Activated T-helper 2 cell treated with anti-CD3 and anti-CD28 coated beads, Interferon-gamma antibody, Interleukin-2, Interleukin-4, amounts not matched to agents 10 μg/mL and 5 μg/mL and 100 μg/mL, durations not matched to agents 14 hours and 24 hours and 36 hours (primary cell): ENCODE results near the gene OR1I1. TPM values are rescaled to one million over a fixed set of nuclear protein-coding genes. Genes with fewer than 3 reads are reported as not detected.

Experiments
- DNase-seq: peaks from one replicate; pipeline ENCODE4 v3.0.0; 2021; ENCODE audit warnings: low spot score
- H3K27ac Mint-ChIP-seq: one replicate; pipeline ENCODE4 v1.8.0; 2021; ENCODE audit warnings: mixed read lengths
- H3K27me3 Mint-ChIP-seq: one replicate; pipeline ENCODE4 v1.8.0; 2021; ENCODE audit warnings: low read depth, mixed read lengths
- H3K36me3 Mint-ChIP-seq: one replicate; pipeline ENCODE4 v1.8.0; 2021; ENCODE audit warnings: low read depth, mixed read lengths
- H3K4me1 Mint-ChIP-seq: one replicate; pipeline ENCODE4 v1.8.0; 2021; ENCODE audit warnings: low read depth, mixed read lengths
- H3K4me3 Mint-ChIP-seq: one replicate; pipeline ENCODE4 v1.8.0; 2021; ENCODE audit warnings: low read depth, mild to moderate bottlenecking, moderate library complexity, mixed read lengths
- H3K9me3 Mint-ChIP-seq: one replicate; pipeline ENCODE4 v1.8.0; 2021; ENCODE audit warnings: mixed read lengths
- intact Hi-C: fragments of 100-400 bp; cut with micrococcal nuclease; formaldehyde crosslinking; loops from one replicate; pipeline ENCODE4 v1.15.1; 2023
- total RNA-seq: library from RNA; stranded (reverse); gene quantifications from 2 replicates; pipeline ENCODE4 v1.2.3, GENCODE V29; 2022

The OR1I1 gene
- total RNA-seq, 1 donor from 2014 or later = not detected

GRCh38 chr19:15115080-15115479 lies 33.1 kb downstream of the OR1I1 start:
- no peaks in the 10 kb centered on the region for H3K27me3 Mint-ChIP-seq
- H3K4me3 Mint-ChIP-seq = no peak overlapping the region
- peaks cover 4% of the 10 kb centered on the region for H3K9me3 Mint-ChIP-seq
- no peak overlapping the region for H3K27ac Mint-ChIP-seq
- H3K4me1 Mint-ChIP-seq = no peaks in the 10 kb centered on the region
- peaks cover 41% of the 10 kb centered on the region for H3K36me3 Mint-ChIP-seq
- no peak for DNase-seq
- intact Hi-C loops = no loop called here

- Mint-ChIP-seq H3K27ac (no peak overlapping the region), H3K36me3 (peaks cover 50% of the 10 kb centered on the region), H3K4me1 (no peaks in the 10 kb centered on the region), H3K27me3 (no peaks in the 10 kb centered on the region), H3K9me3 (peaks cover 4% of the 10 kb centered on the region), H3K4me3 (no peak overlapping the region)
- intact Hi-C loops = no loop called here
- DNase-seq = no peak
Observed at GRCh38 chr19:15115762-15116615, 34.0 kb downstream of the OR1I1 start.

- intact Hi-C loops = no loop called here
- H3K27me3 Mint-ChIP-seq = no peaks in the 10 kb centered on the region
- peaks cover 4% of the 10 kb centered on the region for H3K9me3 Mint-ChIP-seq
- no peak for DNase-seq
- H3K4me1 Mint-ChIP-seq = no peaks in the 10 kb centered on the region
- peaks cover 58% of the 10 kb centered on the region for H3K36me3 Mint-ChIP-seq
- no peak overlapping the region for H3K27ac Mint-ChIP-seq
- H3K4me3 Mint-ChIP-seq = no peak overlapping the region
Observed at GRCh38 chr19:15116856-15117255, 34.8 kb downstream of the OR1I1 start.

GRCh38 chr19:15118248-15118647 lies 36.2 kb downstream of the OR1I1 start:
- no peaks in the 10 kb centered on the region for H3K4me1 Mint-ChIP-seq
- no peak overlapping the region for H3K27ac Mint-ChIP-seq
- H3K27me3 Mint-ChIP-seq = no peaks in the 10 kb centered on the region
- peaks cover 4% of the 10 kb centered on the region for H3K9me3 Mint-ChIP-seq
- peaks cover 65% of the 10 kb centered on the region for H3K36me3 Mint-ChIP-seq
- H3K4me3 Mint-ChIP-seq = no peak overlapping the region
- intact Hi-C loops = no loop called here
- no peak for DNase-seq

- Mint-ChIP-seq H3K27ac (no peak overlapping the region), H3K4me1 (peaks cover 2% of the 10 kb centered on the region), H3K9me3 (peaks cover 4% of the 10 kb centered on the region), H3K27me3 (no peaks in the 10 kb centered on the region), H3K36me3 (peaks cover 66% of the 10 kb centered on the region), H3K4me3 (no peak overlapping the region)
- intact Hi-C loops = no loop called here
- no peak for DNase-seq
Observed at GRCh38 chr19:15118789-15119494, 36.9 kb downstream of the OR1I1 start.

GRCh38 chr19:15120135-15121026 lies 38.4 kb downstream of the OR1I1 start:
- intact Hi-C loops = no loop called here
- H3K27me3 Mint-ChIP-seq = no peaks in the 10 kb centered on the region
- H3K4me3 Mint-ChIP-seq = no peak overlapping the region
- H3K4me1 Mint-ChIP-seq = peaks cover 8% of the 10 kb centered on the region
- H3K36me3 Mint-ChIP-seq = peaks cover 61% of the 10 kb centered on the region
- no peak overlapping the region for H3K27ac Mint-ChIP-seq
- no peak for DNase-seq
- H3K9me3 Mint-ChIP-seq = peaks cover 4% of the 10 kb centered on the region

- intact Hi-C loops = no loop called here
- peaks cover 9% of the 10 kb centered on the region for H3K4me1 Mint-ChIP-seq
- H3K27ac Mint-ChIP-seq = no peak overlapping the region
- H3K36me3 Mint-ChIP-seq = peaks cover 50% of the 10 kb centered on the region
- H3K9me3 Mint-ChIP-seq = peaks cover 4% of the 10 kb centered on the region
- H3K27me3 Mint-ChIP-seq = no peaks in the 10 kb centered on the region
- H3K4me3 Mint-ChIP-seq = peak overlapping the region; percentile 39
- DNase-seq = no peak
Observed at GRCh38 chr19:15122331-15123030, 40.5 kb downstream of the OR1I1 start.

- Mint-ChIP-seq H3K4me3 (peak overlapping the region; percentile 99), H3K36me3 (peaks cover 42% of the 10 kb centered on the region), H3K4me1 (peaks cover 13% of the 10 kb centered on the region), H3K9me3 (peaks cover 4% of the 10 kb centered on the region), H3K27me3 (no peaks in the 10 kb centered on the region), H3K27ac (no peak overlapping the region)
- no peak for DNase-seq
- intact Hi-C loops = no loop called here
Observed at GRCh38 chr19:15123031-15123890, 41.2 kb downstream of the OR1I1 start.

- peaks cover 2% of the 10 kb centered on the region for H3K9me3 Mint-ChIP-seq
- H3K4me1 Mint-ChIP-seq = peaks cover 15% of the 10 kb centered on the region
- H3K36me3 Mint-ChIP-seq = peaks cover 36% of the 10 kb centered on the region
- H3K27ac Mint-ChIP-seq = peak overlapping the region; percentile 99
- no peak for DNase-seq
- no peaks in the 10 kb centered on the region for H3K27me3 Mint-ChIP-seq
- intact Hi-C loops = loop anchor here (2.0 kb wide), 1 partner anchor 17 kb away; the partner anchor contains the start of gene SYDE1
- H3K4me3 Mint-ChIP-seq = peak overlapping the region; percentile 99
Observed at GRCh38 chr19:15123900-15124299, 41.9 kb downstream of the OR1I1 start.

GRCh38 chr19:15124572-15125231 lies 42.7 kb downstream of the OR1I1 start:
- intact Hi-C loops = loop anchor here (2.0 to 5.0 kb wide), 2 partner anchors 18 to 293 kb away; partner anchors contain the start of genes AKAP8L and SYDE1
- Mint-ChIP-seq H3K36me3 (peaks cover 28% of the 10 kb centered on the region), H3K4me1 (peaks cover 19% of the 10 kb centered on the region), H3K27me3 (no peaks in the 10 kb centered on the region), H3K9me3 (no peaks in the 10 kb centered on the region), H3K27ac (peak overlapping the region; percentile 99), H3K4me3 (peak overlapping the region; percentile 99)
- no peak for DNase-seq
